Loucy (cell line): ENCODE results near the gene PVALB.
A peak's percentile ranks its signal among the peaks of the same experiment; 100 is the strongest.

ENCODE experiments used
- H2AFZ ChIP-seq: fragments of 200-600 bp; sonication (generic); 2 replicates; pipeline ENCODE4 v1.6.0; 2016; ENCODE audit warnings: antibody characterized with exemption, mild to moderate bottlenecking, low read length, moderate library complexity
- H3F3A ChIP-seq: fragments of 200-600 bp; 2 replicates; pipeline ENCODE4 v1.6.0; 2016; ENCODE audit warnings: antibody characterized with exemption, low read depth, mild to moderate bottlenecking
- H3K27me3 ChIP-seq: fragments of 200-600 bp; sonication (generic); 2 replicates; pipeline ENCODE4 v1.6.1; 2014; ENCODE audit warnings: low read length, mild to moderate bottlenecking; ENCODE audit not compliant: insufficient read depth, poor library complexity, severe bottlenecking
- H3K36me3 ChIP-seq: fragments of 200-600 bp; sonication (generic); 2 replicates; pipeline ENCODE4 v1.6.1; 2016; ENCODE audit warnings: low read length; ENCODE audit not compliant: insufficient read depth
- H3K4me1 ChIP-seq: fragments of 200-600 bp; sonication (generic); 2 replicates; pipeline ENCODE4 v1.5.1; 2014; ENCODE audit warnings: low read length, mild to moderate bottlenecking; ENCODE audit not compliant: insufficient read depth, poor library complexity, severe bottlenecking
- H3K4me2 ChIP-seq: fragments of 200-600 bp; sonication (generic); 2 replicates; pipeline ENCODE4 v1.6.0; 2014; ENCODE audit warnings: antibody characterized with exemption, low read length, low read depth, mild to moderate bottlenecking; ENCODE audit not compliant: poor library complexity, severe bottlenecking
- H3K4me3 ChIP-seq: fragments of 200-600 bp; sonication (generic); 2 replicates; pipeline ENCODE4 v1.5.1; 2014; ENCODE audit warnings: low read length, mild to moderate bottlenecking, mixed read lengths; ENCODE audit not compliant: poor library complexity, severe bottlenecking
- H3K79me2 ChIP-seq: fragments of 200-600 bp; sonication (generic); 2 replicates; pipeline ENCODE4 v1.6.1; 2014; ENCODE audit warnings: low read length; ENCODE audit not compliant: insufficient read depth
- H3K9ac ChIP-seq: fragments of 200-600 bp; sonication (generic); 2 replicates; pipeline ENCODE4 v1.6.0; 2014; ENCODE audit warnings: mild to moderate bottlenecking, low read depth, low read length, moderate library complexity; ENCODE audit not compliant: poor library complexity, severe bottlenecking
- H3K9me2 ChIP-seq: fragments of 200-600 bp; sonication (generic); replicated peaks from 2 replicates; pipeline ENCODE4 v1.6.1; 2016; ENCODE audit warnings: low read depth, low read length, mixed read lengths
- H3K9me3 ChIP-seq: fragments of 200-600 bp; sonication (generic); 2 replicates; pipeline ENCODE4 v1.6.1; 2014; ENCODE audit warnings: mild to moderate bottlenecking, antibody characterized with exemption, low read length, low read depth; ENCODE audit not compliant: insufficient read depth
- H4K20me1 ChIP-seq: fragments of 200-600 bp; sonication (generic); 2 replicates; pipeline ENCODE4 v1.6.0; 2014; ENCODE audit warnings: antibody characterized with exemption, low read length, mild to moderate bottlenecking; ENCODE audit not compliant: insufficient read depth, poor library complexity, severe bottlenecking
- CTCF ChIP-seq: fragments of 200-600 bp; sonication (generic); conservative IDR thresholded peaks from 2 replicates; pipeline ENCODE4 v1.5.1; 2014; ENCODE audit warnings: mild to moderate bottlenecking, antibody characterized with exemption, low read length
- EZH2phosphoT487 ChIP-seq: fragments of 200-600 bp; IDR thresholded peaks from 2 replicates; pipeline ENCODE4 v1.6.1; 2018; ENCODE audit warnings: antibody characterized with exemption, mild to moderate bottlenecking, moderate library complexity, borderline replicate concordance

PVALB gene

DNA sequence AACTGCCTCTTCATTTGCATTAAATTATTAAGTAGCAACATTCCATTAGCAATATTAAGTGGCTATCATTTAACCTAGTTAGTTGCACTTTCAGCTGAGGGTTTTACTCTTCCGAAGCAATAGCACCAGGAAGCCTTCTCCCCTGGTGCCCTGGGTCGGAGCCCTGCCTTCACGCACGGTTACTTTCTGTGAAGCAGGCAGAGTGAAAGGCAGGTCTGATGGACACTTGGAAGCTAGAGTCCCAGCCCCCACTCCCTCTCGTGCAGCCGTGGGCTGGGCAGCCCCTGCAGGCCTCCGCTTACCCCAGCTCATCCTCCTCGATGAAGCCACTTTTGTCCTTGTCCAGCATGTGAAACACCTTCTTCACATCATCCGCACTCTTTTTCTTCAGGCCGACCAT lies 2.0 kb downstream of the PVALB start:
- no peaks in the 10 kb centered on the region for H4K20me1 ChIP-seq
- no peaks in the 10 kb centered on the region for H3K4me1 ChIP-seq
- H2AFZ ChIP-seq = no peak overlapping the region
- peaks cover 6% of the 10 kb centered on the region for H3K27me3 ChIP-seq
- no peak for TF ChIP-seq EZH2phosphoT487
- TF ChIP-seq CTCF = no peak
- H3K4me3 ChIP-seq = no peak overlapping the region
- H3K9ac ChIP-seq = no peak overlapping the region
- no peak overlapping the region for H3K4me2 ChIP-seq
- H3K9me3 ChIP-seq = no peaks in the 10 kb centered on the region
- H3F3A ChIP-seq = no peaks in the 10 kb centered on the region
- H3K79me2 ChIP-seq = no peaks in the 10 kb centered on the region
- H3K36me3 ChIP-seq = no peaks in the 10 kb centered on the region
- no peaks in the 10 kb centered on the region for H3K9me2 ChIP-seq

DNA sequence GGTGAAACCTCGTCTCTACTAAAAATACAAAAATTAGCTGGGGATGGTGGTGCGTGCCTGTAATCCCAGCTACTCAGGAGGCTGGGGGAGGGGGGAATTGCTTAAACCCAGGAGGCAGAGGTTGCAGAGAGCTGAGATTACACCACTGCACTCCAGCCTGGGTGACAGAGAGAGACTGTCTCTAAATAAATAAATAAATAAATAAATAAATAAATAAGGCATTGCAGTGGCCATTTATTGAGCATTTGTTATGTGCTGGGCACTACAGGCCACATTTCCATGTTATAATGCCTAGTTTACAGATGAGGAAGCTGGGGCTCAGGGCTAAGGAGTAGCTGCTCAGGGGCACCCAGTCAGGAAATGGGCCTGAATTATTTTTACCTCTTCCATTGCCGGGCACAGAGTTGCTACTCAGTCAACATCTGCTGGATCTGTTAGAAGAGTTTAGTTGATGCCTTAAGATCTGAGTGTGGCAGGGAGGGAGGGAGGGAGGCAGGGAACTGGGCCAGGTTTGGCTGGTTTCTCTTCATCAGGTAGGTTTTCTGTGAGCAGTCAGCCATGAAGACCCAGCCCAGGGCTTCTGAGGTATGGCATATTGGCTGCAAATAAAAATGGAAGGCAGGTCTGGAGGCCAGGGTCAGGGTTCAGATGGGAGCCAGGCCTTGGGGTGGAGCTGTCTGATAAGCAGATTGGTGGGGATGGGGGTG lies 5.6 kb downstream of the PVALB start:
- no peaks in the 10 kb centered on the region for H3K27me3 ChIP-seq
- H3K36me3 ChIP-seq = no peaks in the 10 kb centered on the region
- no peak for TF ChIP-seq EZH2phosphoT487
- no peak for TF ChIP-seq CTCF
- no peaks in the 10 kb centered on the region for H3K79me2 ChIP-seq
- H3K9me3 ChIP-seq = no peaks in the 10 kb centered on the region
- H3F3A ChIP-seq = no peaks in the 10 kb centered on the region
- no peak overlapping the region for H2AFZ ChIP-seq
- H3K9ac ChIP-seq = no peak overlapping the region
- no peaks in the 10 kb centered on the region for H4K20me1 ChIP-seq
- H3K4me2 ChIP-seq = no peak overlapping the region
- H3K9me2 ChIP-seq = no peaks in the 10 kb centered on the region
- H3K4me3 ChIP-seq = no peak overlapping the region
- peaks cover 16% of the 10 kb centered on the region for H3K4me1 ChIP-seq

GRCh38 chr22:36809351-36809750 lies 7.5 kb downstream of the PVALB start:
- H3K9me3 ChIP-seq = no peaks in the 10 kb centered on the region
- TF ChIP-seq EZH2phosphoT487 = no peak
- no peak for TF ChIP-seq CTCF
- H3K4me3 ChIP-seq = no peak overlapping the region
- no peak overlapping the region for H2AFZ ChIP-seq
- H3K27me3 ChIP-seq = no peaks in the 10 kb centered on the region
- H3K9ac ChIP-seq = peak overlapping the region; percentile 17
- no peaks in the 10 kb centered on the region for H3K36me3 ChIP-seq
- H4K20me1 ChIP-seq = no peaks in the 10 kb centered on the region
- H3F3A ChIP-seq = no peaks in the 10 kb centered on the region
- H3K79me2 ChIP-seq = no peaks in the 10 kb centered on the region
- H3K4me1 ChIP-seq = peaks cover 16% of the 10 kb centered on the region
- H3K9me2 ChIP-seq = no peaks in the 10 kb centered on the region
- H3K4me2 ChIP-seq = peak overlapping the region; percentile 44
